ENCODE data around the gene SYMPK.
A peak's percentile ranks its signal among the peaks of the same experiment; 100 is the strongest.

The SYMPK gene

GRCh38 chr19:45863335-45863839 lies 440 bp upstream of the SYMPK start:
- peaks cover 3 to 5% of the 10 kb centered on the region in 2 experiments for H3K36me3 ChIP-seq (ENCODE audit: control insufficient read depth in 1 of 2, insufficient read depth in 2 of 2, low read length in 2 of 2)
- H3K23ac ChIP-seq (ENCODE audit: low read length) = no peak overlapping the region
- peak overlapping the region; percentile 73 for H3K4me2 ChIP-seq (ENCODE audit: low read length)
- H4K8ac ChIP-seq (ENCODE audit: low read depth, low read length) = peak overlapping the region; percentile 56
- no peak overlapping the region for H2BK12ac ChIP-seq (ENCODE audit: low read length)
- no peak overlapping the region for H3K9ac ChIP-seq (ENCODE audit: low read length)
- H2AK5ac ChIP-seq (ENCODE audit: low read length) = no peak overlapping the region
- H3K9me3 ChIP-seq (ENCODE audit: insufficient read depth, low read depth, low read length) = no peaks in the 10 kb centered on the region
- peak overlapping the region; percentile 71 for H4K12ac ChIP-seq (ENCODE audit: low read depth, low read length)
- peaks cover 6% of the 10 kb centered on the region for H3K79me2 ChIP-seq (ENCODE audit: control insufficient read depth, insufficient read depth, low read length, poor library complexity)
- peaks cover 12% of the 10 kb centered on the region for H3K79me1 ChIP-seq (ENCODE audit: low read length)
- no peak overlapping the region for H3K27ac ChIP-seq (ENCODE audit: low read depth, low read length)
- no peak overlapping the region for H2BK5ac ChIP-seq (ENCODE audit: low read depth, low read length, poor library complexity)
- no peak overlapping the region for H3K4me3 ChIP-seq (ENCODE audit: low read depth, low read length)
- H2BK120ac ChIP-seq (ENCODE audit: insufficient read depth, low read length, poor library complexity) = no peak overlapping the region
- DNase-seq = no peak
- H3K27me3 ChIP-seq (ENCODE audit: insufficient read depth, low read length) = peaks cover 6% of the 10 kb centered on the region
- WGBS (ENCODE audit: extremely low coverage, insufficient coverage, insufficient read length) = no CpG with 5 or more reads among the region's 22 CpGs
- peak overlapping the region; percentile 39 for H3K18ac ChIP-seq (ENCODE audit: low read length)
- peak overlapping the region; percentile 35 for H3K14ac ChIP-seq (ENCODE audit: low read length)
- no peak overlapping the region for H3K4ac ChIP-seq (ENCODE audit: low read depth, low read length)
- peaks cover 1 to 4% of the 10 kb centered on the region in 2 experiments for H3K4me1 ChIP-seq (ENCODE audit: control insufficient read depth in 1 of 2, insufficient read depth in 2 of 2, low read length in 2 of 2)
- peak overlapping the region; percentile 14 for H2AFZ ChIP-seq (ENCODE audit: insufficient read depth, low read length, poor library complexity)
- H4K91ac ChIP-seq (ENCODE audit: low read depth, low read length) = peak overlapping the region; percentile 62

GRCh38 chr19:45862271-45862563 lies 730 bp downstream of the SYMPK start:
- WGBS (ENCODE audit: extremely low coverage, insufficient coverage, insufficient read length) = no CpG with 5 or more reads among the region's 11 CpGs
- H4K91ac ChIP-seq (ENCODE audit: low read depth, low read length) = peak overlapping the region; percentile 79
- H3K14ac ChIP-seq (ENCODE audit: low read length) = no peak overlapping the region
- H2BK5ac ChIP-seq (ENCODE audit: low read depth, low read length, poor library complexity) = no peak overlapping the region
- no peak for DNase-seq
- peak overlapping the region; percentile 2 for H2AFZ ChIP-seq (ENCODE audit: insufficient read depth, low read length, poor library complexity)
- no peak overlapping the region for H2BK120ac ChIP-seq (ENCODE audit: insufficient read depth, low read length, poor library complexity)
- peak overlapping the region; percentile 91 for H3K4me3 ChIP-seq (ENCODE audit: low read depth, low read length)
- peaks cover 6% of the 10 kb centered on the region for H3K79me2 ChIP-seq (ENCODE audit: control insufficient read depth, insufficient read depth, low read length, poor library complexity)
- peaks cover 12% of the 10 kb centered on the region for H3K79me1 ChIP-seq (ENCODE audit: low read length)
- H3K4me1 ChIP-seq (ENCODE audit: control insufficient read depth in 1 of 2, insufficient read depth in 2 of 2, low read length in 2 of 2) = peaks cover 1 to 4% of the 10 kb centered on the region in 2 experiments
- peaks cover 6% of the 10 kb centered on the region for H3K27me3 ChIP-seq (ENCODE audit: insufficient read depth, low read length)
- peak overlapping the region; percentile 13 for H3K27ac ChIP-seq (ENCODE audit: low read depth, low read length)
- H4K8ac ChIP-seq (ENCODE audit: low read depth, low read length) = peak overlapping the region; percentile 74
- peaks cover 7 to 8% of the 10 kb centered on the region in 2 experiments for H3K36me3 ChIP-seq (ENCODE audit: control insufficient read depth in 1 of 2, insufficient read depth in 2 of 2, low read length in 2 of 2)
- peak overlapping the region; percentile 5 for H4K12ac ChIP-seq (ENCODE audit: low read depth, low read length)
- H3K9ac ChIP-seq (ENCODE audit: low read length) = peak overlapping the region; percentile 68
- H3K4me2 ChIP-seq (ENCODE audit: low read length) = peak overlapping the region; percentile 64
- H3K23ac ChIP-seq (ENCODE audit: low read length) = no peak overlapping the region
- H3K9me3 ChIP-seq (ENCODE audit: insufficient read depth, low read depth, low read length) = no peaks in the 10 kb centered on the region
- H3K4ac ChIP-seq (ENCODE audit: low read depth, low read length) = no peak overlapping the region
- H3K18ac ChIP-seq (ENCODE audit: low read length) = no peak overlapping the region
- H2BK12ac ChIP-seq (ENCODE audit: low read length) = no peak overlapping the region
- no peak overlapping the region for H2AK5ac ChIP-seq (ENCODE audit: low read length)

- Histone ChIP-seq H2AK5ac (ENCODE audit: low read length) (no peak overlapping the region), H2BK12ac (ENCODE audit: low read length) (no peak overlapping the region), H4K91ac (ENCODE audit: low read depth, low read length) (no peak overlapping the region), H3K79me1 (ENCODE audit: low read length) (peaks cover 12% of the 10 kb centered on the region), H3K18ac (ENCODE audit: low read length) (no peak overlapping the region), H3K4me1 (ENCODE audit: control insufficient read depth in 1 of 2, insufficient read depth in 2 of 2, low read length in 2 of 2) (peaks cover 1 to 4% of the 10 kb centered on the region in 2 experiments), H4K8ac (ENCODE audit: low read depth, low read length) (no peak overlapping the region), H3K14ac (ENCODE audit: low read length) (no peak overlapping the region), H3K79me2 (ENCODE audit: control insufficient read depth, insufficient read depth, low read length, poor library complexity) (peaks cover 6% of the 10 kb centered on the region), H3K27me3 (ENCODE audit: insufficient read depth, low read length) (peaks cover 6% of the 10 kb centered on the region), H4K12ac (ENCODE audit: low read depth, low read length) (no peak overlapping the region), H2BK5ac (ENCODE audit: low read depth, low read length, poor library complexity) (no peak overlapping the region), H3K4me2 (ENCODE audit: low read length) (no peak overlapping the region), H2BK120ac (ENCODE audit: insufficient read depth, low read length, poor library complexity) (no peak overlapping the region), H3K4ac (ENCODE audit: low read depth, low read length) (peak overlapping the region; percentile 39), H3K9me3 (ENCODE audit: insufficient read depth, low read depth, low read length) (no peaks in the 10 kb centered on the region), H3K27ac (ENCODE audit: low read depth, low read length) (no peak overlapping the region), H3K23ac (ENCODE audit: low read length) (no peak overlapping the region), H3K36me3 (ENCODE audit: control insufficient read depth in 1 of 2, insufficient read depth in 2 of 2, low read length in 2 of 2) (peaks cover 12 to 13% of the 10 kb centered on the region in 2 experiments), H2AFZ (ENCODE audit: insufficient read depth, low read length, poor library complexity) (no peak overlapping the region), H3K4me3 (ENCODE audit: low read depth, low read length) (no peak overlapping the region), H3K9ac (ENCODE audit: low read length) (no peak overlapping the region)
- DNase-seq = peak; percentile 86 to 94
- no CpG with 5 or more reads among the region's 15 CpGs for whole genome bisulfite sequencing (ENCODE audit: extremely low coverage, insufficient coverage, insufficient read length)
Observed at GRCh38 chr19:45860359-45861259, 2.3 kb downstream of the SYMPK start.

GRCh38 chr19:45854167-45854778 lies 8.7 kb downstream of the SYMPK start:
- no peak overlapping the region for H3K14ac ChIP-seq (ENCODE audit: low read length)
- no peak overlapping the region for H3K4ac ChIP-seq (ENCODE audit: low read depth, low read length)
- H2AFZ ChIP-seq (ENCODE audit: insufficient read depth, low read length, poor library complexity) = no peak overlapping the region
- H2BK12ac ChIP-seq (ENCODE audit: low read length) = no peak overlapping the region
- no peaks in the 10 kb centered on the region for H3K27me3 ChIP-seq (ENCODE audit: insufficient read depth, low read length)
- H2BK120ac ChIP-seq (ENCODE audit: insufficient read depth, low read length, poor library complexity) = no peak overlapping the region
- no peak overlapping the region for H3K9ac ChIP-seq (ENCODE audit: low read length)
- no peak overlapping the region for H4K8ac ChIP-seq (ENCODE audit: low read depth, low read length)
- peak overlapping the region; percentile 2 for H3K4me3 ChIP-seq (ENCODE audit: low read depth, low read length)
- H3K23ac ChIP-seq (ENCODE audit: low read length) = no peak overlapping the region
- H2BK5ac ChIP-seq (ENCODE audit: low read depth, low read length, poor library complexity) = no peak overlapping the region
- DNase-seq = no peak
- no peak overlapping the region for H3K4me2 ChIP-seq (ENCODE audit: low read length)
- no peak overlapping the region for H3K18ac ChIP-seq (ENCODE audit: low read length)
- peaks cover 2% of the 10 kb centered on the region for H3K9me3 ChIP-seq (ENCODE audit: insufficient read depth, low read depth, low read length)
- no peak overlapping the region for H4K91ac ChIP-seq (ENCODE audit: low read depth, low read length)
- no peaks in the 10 kb centered on the region for H3K79me1 ChIP-seq (ENCODE audit: low read length)
- WGBS (ENCODE audit: extremely low coverage, insufficient coverage, insufficient read length) = no CpG with 5 or more reads among the region's 16 CpGs
- peaks cover 49 to 59% of the 10 kb centered on the region in 2 experiments for H3K36me3 ChIP-seq (ENCODE audit: control insufficient read depth in 1 of 2, insufficient read depth in 2 of 2, low read length in 2 of 2)
- no peaks in the 10 kb centered on the region for H3K4me1 ChIP-seq (ENCODE audit: control insufficient read depth in 1 of 2, insufficient read depth in 2 of 2, low read length in 2 of 2)
- no peaks in the 10 kb centered on the region for H3K79me2 ChIP-seq (ENCODE audit: control insufficient read depth, insufficient read depth, low read length, poor library complexity)
- no peak overlapping the region for H4K12ac ChIP-seq (ENCODE audit: low read depth, low read length)
- H3K27ac ChIP-seq (ENCODE audit: low read depth, low read length) = no peak overlapping the region
- H2AK5ac ChIP-seq (ENCODE audit: low read length) = no peak overlapping the region
